Keratinocyte (primary cell): ENCODE results near the gene EXOSC1. TPM values are rescaled to one million over a fixed set of nuclear protein-coding genes. Genes with fewer than 3 reads are reported as not detected.

Experiments used
- DNase-seq: peaks from one replicate; pipeline ENCODE4 v3.0.0-alpha.2; 2011; ENCODE audit warnings: low read depth, missing footprints, low spot score
- FAIRE-seq: peaks from 2 replicates; lab custom pipeline; 2011; peaks lifted over from hg19 to GRCh38; lab: Jason Lieb, UNC
- H2AFZ ChIP-seq: 2 replicates; pipeline ENCODE4 v1.6.0; 2012; ENCODE audit warnings: low read length, control low read depth, inconsistent platforms; ENCODE audit not compliant: control insufficient read depth
- H3K27ac ChIP-seq: 2 replicates; pipeline ENCODE4 v1.5.1; 2011; ENCODE audit warnings: low read length; ENCODE audit not compliant: control insufficient read depth, insufficient read depth
- H3K27me3 ChIP-seq: 3 replicates; pipeline ENCODE4 v1.6.0; 2011; ENCODE audit warnings: low read length; ENCODE audit not compliant: control insufficient read depth, insufficient read depth; ENCODE audit errors: extremely low read depth
- H3K36me3 ChIP-seq, 2 experiments: 2 replicates in 1 of 2; 3 replicates in 1 of 2; pipeline ENCODE4 v1.5.1; 2011; ENCODE audit warnings: low read length in 2 of 2, mild to moderate bottlenecking in 1 of 2; ENCODE audit not compliant: control insufficient read depth in 2 of 2, insufficient read depth in 2 of 2; ENCODE audit errors: extremely low read depth in 1 of 2
- H3K4me1 ChIP-seq: 3 replicates; pipeline ENCODE4 v1.5.1; 2011; ENCODE audit warnings: low read length; ENCODE audit not compliant: control insufficient read depth, insufficient read depth; ENCODE audit errors: extremely low read depth
- H3K4me2 ChIP-seq: 3 replicates; pipeline ENCODE4 v1.6.0; 2011; ENCODE audit warnings: low read depth, low read length; ENCODE audit not compliant: control insufficient read depth, insufficient read depth; ENCODE audit errors: extremely low read depth
- H3K4me3 ChIP-seq, 3 experiments: fragments of 200-600 bp in 1 of 3; sonication (generic) in 1 of 3; 2 replicates in 2 of 3; 3 replicates in 1 of 3; pipeline ENCODE4 v1.5.1; 2011 to 2016; ENCODE audit warnings: low read length in 3 of 3, mild to moderate bottlenecking in 3 of 3, control low read depth in 2 of 3, inconsistent platforms in 1 of 3, low read depth in 1 of 3, mixed read lengths in 1 of 3, mixed run types in 1 of 3, moderate library complexity in 1 of 3; ENCODE audit not compliant: control insufficient read depth in 2 of 3, insufficient read depth in 2 of 3; ENCODE audit errors: extremely low read depth in 1 of 3
- H3K79me2 ChIP-seq: 2 replicates; pipeline ENCODE4 v1.6.0; 2012; ENCODE audit warnings: low read length; ENCODE audit not compliant: control insufficient read depth, insufficient read depth
- H3K9ac ChIP-seq: 3 replicates; pipeline ENCODE4 v1.6.0; 2011; ENCODE audit warnings: low read length; ENCODE audit not compliant: control insufficient read depth, insufficient read depth; ENCODE audit errors: extremely low read depth
- H3K9me1 ChIP-seq: 3 replicates; pipeline ENCODE4 v1.6.0; 2011; ENCODE audit warnings: low read length; ENCODE audit not compliant: control insufficient read depth, insufficient read depth; ENCODE audit errors: extremely low read depth
- H3K9me3 ChIP-seq: 2 replicates; pipeline ENCODE4 v1.5.1; 2012; ENCODE audit warnings: low read depth, low read length; ENCODE audit not compliant: control insufficient read depth
- H4K20me1 ChIP-seq: 3 replicates; pipeline ENCODE4 v1.6.0; 2011; ENCODE audit warnings: low read length; ENCODE audit not compliant: control insufficient read depth, insufficient read depth; ENCODE audit errors: extremely low read depth
- CTCF ChIP-seq, 3 experiments: IDR thresholded peaks in 1 of 3; conservative IDR thresholded peaks in 1 of 3; optimal IDR thresholded peaks in 1 of 3; 2 replicates in 2 of 3; 3 replicates in 1 of 3; pipeline versions ENCODE3 to v1.5.1; 2011; ENCODE audit warnings: low read length in 3 of 3, mild to moderate bottlenecking in 3 of 3, moderate library complexity in 2 of 3, control low read depth in 1 of 3, inconsistent platforms in 1 of 3; ENCODE audit not compliant: insufficient read depth in 2 of 3; ENCODE audit errors: extremely low read depth in 1 of 3
- EZH2 ChIP-seq: IDR thresholded peaks from one replicate; pipeline ENCODE4 v1.6.1; 2012; ENCODE audit warnings: inconsistent platforms, mild to moderate bottlenecking, low read length, moderate library complexity
- dilution Hi-C: fragments of 300-500 bp; cut with MboI; formaldehyde crosslinking; loops from one replicate; pipeline ENCODE4 v1.7.0; 2020; ENCODE audit warnings: low sequenced_read_pairs; ENCODE audit not compliant: extremely low pct_ligation_motif_present
- polyA plus RNA-seq, 5 experiments: library from polyadenylated mRNA; depleted of rRNA in 3 of 5; stranded (reverse) in 3 of 5; stranded (forward) in 1 of 5; unstranded in 1 of 5; fragments of >200 nt; gene quantifications; 1 replicate in 1 of 5; 2 replicates in 3 of 5; 3 replicates in 1 of 5; pipeline versions ENCODE4 v1.2.1 to v1.2.3, GENCODE V29; 2011 to 2012; ENCODE audit warnings: missing spikeins in 2 of 5, low read depth in 1 of 5, low replicate concordance in 1 of 5

EXOSC1 gene
- polyA plus RNA-seq, 1 donor (not counting 4 experiments of a cell fraction or from before 2014, with no cell fraction given), result 45.7 TPM

GRCh38 chr10:97494151-97494550 is 48.3 kb upstream of the EXOSC1 start:
- H4K20me1 ChIP-seq, result no peaks in the 10 kb centered on the region
- no peaks in the 10 kb centered on the region for H3K9me1 ChIP-seq
- H3K79me2 ChIP-seq, result peaks cover 89% of the 10 kb centered on the region
- H3K4me1 ChIP-seq, result peaks cover 19% of the 10 kb centered on the region
- dilution Hi-C loops, result no loop called here
- no peak for DNase-seq
- H3K9ac ChIP-seq, result no peak overlapping the region
- no peaks in the 10 kb centered on the region for H3K36me3 ChIP-seq
- H3K27me3 ChIP-seq, result no peaks in the 10 kb centered on the region
- FAIRE-seq, result peak; percentile 29
- H3K4me3 ChIP-seq, result no peak overlapping the region
- no peaks in the 10 kb centered on the region for H3K9me3 ChIP-seq
- H3K27ac ChIP-seq, result no peak overlapping the region
- TF ChIP-seq CTCF (optimal IDR thresholded peaks at IDR 0.05 in 1 of 3, IDR thresholded peaks at IDR 0.05 in 1 of 3, conservative IDR thresholded peaks at IDR 0.05 in 1 of 3; ENCODE audit: extremely low read depth in 1 of 3, insufficient read depth in 2 of 3, low read length in 3 of 3) (no peak), EZH2 (no peak)
- no peak overlapping the region for H2AFZ ChIP-seq
- H3K4me2 ChIP-seq, result no peak overlapping the region

GRCh38 chr10:97490592-97490991 is 44.8 kb upstream of the EXOSC1 start:
- FAIRE-seq, result no peak
- H4K20me1 ChIP-seq, result no peaks in the 10 kb centered on the region

More at GRCh38 chr10:97490592-97490991, 44.8 kb upstream of the EXOSC1 start:
- no peak overlapping the region for H3K4me3 ChIP-seq
- no peak for TF ChIP-seq EZH2
- dilution Hi-C loops, result no loop called here
- H3K27me3 ChIP-seq, result no peaks in the 10 kb centered on the region
- H3K9me3 ChIP-seq, result no peaks in the 10 kb centered on the region
- peaks cover 0 to 3% of the 10 kb centered on the region in 2 experiments for H3K36me3 ChIP-seq
- peaks cover 93% of the 10 kb centered on the region for H3K79me2 ChIP-seq
- no peak for DNase-seq
- peaks cover 10% of the 10 kb centered on the region for H3K4me1 ChIP-seq
- H3K9me1 ChIP-seq, result no peaks in the 10 kb centered on the region
- H3K27ac ChIP-seq, result no peak overlapping the region
- H2AFZ ChIP-seq, result no peak overlapping the region
- H3K9ac ChIP-seq, result no peak overlapping the region
- no peak overlapping the region for H3K4me2 ChIP-seq
